Measurements from ENCODE around the gene CUX1. TPM values are rescaled to one million over a fixed set of nuclear protein-coding genes. Genes with fewer than 3 reads are reported as not detected.

Gene CUX1
- total RNA-seq, 4 donors from 2014 or later = 93.8 to 156 (median 112) TPM

GRCh38 chr7:101816595-101817470 lies 593 bp upstream of the CUX1 start:
- peak overlapping the region; percentile 35 to 60 (median 39) for H3K27ac ChIP-seq
- peaks cover 22 to 28% of the 10 kb centered on the region in 2 donors for H3K4me1 ChIP-seq
- no peak for TF ChIP-seq POLR2A (IDR thresholded peaks at IDR 0.05)
- TF ChIP-seq, protein P1, sequence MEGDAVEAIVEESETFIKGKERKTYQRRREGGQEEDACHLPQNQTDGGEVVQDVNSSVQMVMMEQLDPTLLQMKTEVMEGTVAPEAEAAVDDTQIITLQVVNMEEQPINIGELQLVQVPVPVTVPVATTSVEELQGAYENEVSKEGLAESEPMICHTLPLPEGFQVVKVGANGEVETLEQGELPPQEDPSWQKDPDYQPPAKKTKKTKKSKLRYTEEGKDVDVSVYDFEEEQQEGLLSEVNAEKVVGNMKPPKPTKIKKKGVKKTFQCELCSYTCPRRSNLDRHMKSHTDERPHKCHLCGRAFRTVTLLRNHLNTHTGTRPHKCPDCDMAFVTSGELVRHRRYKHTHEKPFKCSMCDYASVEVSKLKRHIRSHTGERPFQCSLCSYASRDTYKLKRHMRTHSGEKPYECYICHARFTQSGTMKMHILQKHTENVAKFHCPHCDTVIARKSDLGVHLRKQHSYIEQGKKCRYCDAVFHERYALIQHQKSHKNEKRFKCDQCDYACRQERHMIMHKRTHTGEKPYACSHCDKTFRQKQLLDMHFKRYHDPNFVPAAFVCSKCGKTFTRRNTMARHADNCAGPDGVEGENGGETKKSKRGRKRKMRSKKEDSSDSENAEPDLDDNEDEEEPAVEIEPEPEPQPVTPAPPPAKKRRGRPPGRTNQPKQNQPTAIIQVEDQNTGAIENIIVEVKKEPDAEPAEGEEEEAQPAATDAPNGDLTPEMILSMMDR (IDR thresholded peaks at IDR 0.05) = peak in 1 of 6 experiments; percentile 15
- WGBS, 2 donors = 0% methylated on average over 10 to 38 of the region's 130 CpGs
- peak overlapping the region; percentile 55 to 74 (median 68) for H3K4me3 ChIP-seq (replicated peaks in 1 of 3)
- H3K9me3 ChIP-seq = no peaks in the 10 kb centered on the region
- no peaks in the 10 kb centered on the region for H3K27me3 ChIP-seq
- no peaks in the 10 kb centered on the region for H3K36me3 ChIP-seq
- intact Hi-C loops (cut with DNase I) = loop anchor here (5.0 to 10.0 kb wide), 4 partner anchors 75 to 418 kb away; no protein-coding TSS in a partner anchor
- DNase-seq = peak; percentile 63 to 68

DNA sequence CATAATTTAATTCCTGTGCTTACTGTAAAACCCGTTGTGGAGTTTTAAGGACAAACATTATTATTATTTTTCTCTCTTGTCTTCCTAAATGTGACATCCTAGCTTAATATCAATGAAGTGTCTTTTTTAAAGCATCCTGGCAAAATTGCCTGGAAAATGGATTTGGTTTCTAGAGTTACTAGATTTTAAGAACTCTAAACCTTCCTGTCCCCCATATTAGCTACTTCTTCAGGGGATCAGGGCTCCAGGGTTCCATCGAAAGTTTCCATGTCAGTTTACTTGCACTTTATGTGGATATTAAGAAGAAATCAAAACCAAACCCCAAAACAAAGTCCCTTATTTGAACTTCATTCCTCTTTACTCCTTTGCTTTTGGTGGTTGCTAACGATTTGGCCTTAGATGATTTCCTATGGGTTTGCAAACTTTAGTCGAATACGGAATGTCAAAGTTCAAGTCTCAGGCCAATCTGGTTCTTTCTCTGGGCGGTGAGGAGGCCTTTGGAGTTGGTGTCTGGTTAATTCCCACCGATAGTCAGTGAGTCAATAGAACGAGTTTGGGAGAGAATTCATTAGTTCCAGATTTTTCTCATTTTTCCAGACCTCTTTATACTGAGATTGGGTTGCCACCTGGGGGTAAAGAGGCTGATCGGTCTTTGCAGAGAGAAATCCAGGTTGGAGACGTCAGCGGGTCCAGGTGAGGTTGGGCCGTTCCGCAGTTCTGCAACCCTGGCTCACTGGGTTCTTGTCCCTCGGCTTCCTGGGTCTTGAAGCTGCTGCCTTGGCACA lies 1.1 kb downstream of the CUX1 start:
- H3K36me3 ChIP-seq = no peaks in the 10 kb centered on the region
- WGBS, 2 donors = 55 to 68% methylated on average over 14 of the region's 14 CpGs
- TF ChIP-seq, protein P1 (IDR thresholded peaks at IDR 0.05) = no peak
- TF ChIP-seq POLR2A (IDR thresholded peaks at IDR 0.05) = no peak

GRCh38 chr7:101819183-101819582 lies 1.8 kb downstream of the CUX1 start:
- H3K27me3 ChIP-seq = no peaks in the 10 kb centered on the region
- H3K9me3 ChIP-seq = no peaks in the 10 kb centered on the region
- no peak for TF ChIP-seq POLR2A (IDR thresholded peaks at IDR 0.05)
- TF ChIP-seq, protein P1 (IDR thresholded peaks at IDR 0.05) = no peak
- intact Hi-C loops (cut with DNase I) = loop anchor here (5.0 to 10.0 kb wide), 4 partner anchors 77 to 416 kb away; no protein-coding TSS in a partner anchor
- peak overlapping the region in 2 of 3 donors; percentile 5 to 23 for H3K27ac ChIP-seq
- no peak for DNase-seq
- H3K4me1 ChIP-seq = peaks cover 22 to 40% of the 10 kb centered on the region in 2 donors
- H3K4me3 ChIP-seq (replicated peaks in 1 of 3) = no peak overlapping the region
- 84 to 85% methylated on average over 2 of the region's 2 CpGs for WGBS, 2 donors
- no peaks in the 10 kb centered on the region for H3K36me3 ChIP-seq

More for the DNA sequence above, 1.1 kb downstream of the CUX1 start:
- H3K9me3 ChIP-seq = no peaks in the 10 kb centered on the region
- peak; percentile 49 to 51 for DNase-seq
- H3K4me1 ChIP-seq = peaks cover 22 to 38% of the 10 kb centered on the region in 2 donors
- no peaks in the 10 kb centered on the region for H3K27me3 ChIP-seq
- H3K4me3 ChIP-seq (replicated peaks in 1 of 3) = no peak overlapping the region
- H3K27ac ChIP-seq = peak overlapping the region in 2 of 3 donors; percentile 5 to 23
- intact Hi-C loops (cut with DNase I) = loop anchor here (5.0 to 10.0 kb wide), 4 partner anchors 76 to 416 kb away; no protein-coding TSS in a partner anchor

DNA sequence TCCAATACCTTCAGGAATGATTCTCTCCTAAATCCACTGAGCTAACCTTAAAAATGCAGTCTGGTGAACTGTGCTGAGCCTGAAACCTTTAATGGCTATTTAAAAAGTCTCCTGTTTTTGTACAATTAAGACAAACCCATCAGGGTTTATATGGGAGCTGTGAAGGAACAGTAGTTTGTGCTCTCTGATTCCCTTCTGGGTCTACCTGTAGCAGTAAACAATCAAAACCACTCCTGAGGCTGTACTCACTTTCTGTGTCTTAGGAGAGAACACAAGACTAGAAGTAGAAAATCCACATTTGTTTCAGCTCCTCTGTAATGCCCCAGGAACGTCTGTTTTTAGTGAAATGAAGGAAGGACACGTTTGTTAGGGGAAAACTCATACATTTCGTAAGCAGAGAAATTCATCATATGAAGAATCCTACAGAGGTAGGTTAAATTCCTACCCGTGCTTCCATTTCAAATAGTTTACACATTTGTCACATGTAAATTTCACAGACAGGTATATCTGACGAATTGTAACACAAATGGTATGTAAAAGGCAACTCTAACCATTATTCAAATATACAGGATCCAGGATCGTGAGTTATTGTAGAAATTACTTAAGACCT lies 2.6 kb downstream of the CUX1 start:
- peak overlapping the region in 1 of 3 donors; percentile 23 for H3K27ac ChIP-seq
- no peaks in the 10 kb centered on the region for H3K36me3 ChIP-seq
- H3K27me3 ChIP-seq = no peaks in the 10 kb centered on the region
- peaks cover 19 to 48% of the 10 kb centered on the region in 2 donors for H3K4me1 ChIP-seq
- TF ChIP-seq POLR2A (IDR thresholded peaks at IDR 0.05) = no peak
- TF ChIP-seq, protein P1 (IDR thresholded peaks at IDR 0.05) = no peak
- H3K9me3 ChIP-seq = no peaks in the 10 kb centered on the region
- H3K4me3 ChIP-seq (replicated peaks in 1 of 3) = no peak overlapping the region
- WGBS, 2 donors = 84 to 87% methylated on average over 6 of the region's 6 CpGs
- no peak for DNase-seq
- intact Hi-C loops (cut with DNase I) = loop anchor here (5.0 to 10.0 kb wide), 4 partner anchors 78 to 415 kb away; no protein-coding TSS in a partner anchor
